HCT116 (cell line): Measurements from ENCODE around the gene EPHA6. TPM values are rescaled to one million over a fixed set of nuclear protein-coding genes. Genes with fewer than 3 reads are reported as not detected.

Experiments
- ATAC-seq: fragments of 200-7000 bp; cut with Tn5 transposase; 2 replicates; pipeline ENCODE4 v1.9.1; 2020; ENCODE audit warnings: mild to moderate bottlenecking, moderate library complexity
- BruUV-seq: library from RNA; stranded (reverse); fragments of 400-500 nt; replicated peaks from 2 replicates; lab custom pipeline; 2021; lab: Mats Ljungman, UMichigan
- CTCF ChIA-PET: fragments of 300-600 bp; sonication (Branson Sonifier 250); formaldehyde crosslinking; loops from one replicate; lab custom pipeline; 2021; ENCODE audit warnings: antibody characterized with exemption; lab: Charles Lee
- POLR2A ChIA-PET: fragments of 300-600, 350-600 bp; sonication (Branson Sonifier 250); formaldehyde crosslinking; loops from one replicate; lab custom pipeline; 2021; ENCODE audit warnings: antibody characterized with exemption; lab: Charles Lee
- RAD21 ChIA-PET, 2 experiments: fragments of 300-600 bp; sonication (Branson Sonifier 250); formaldehyde crosslinking; loops; one replicate each; lab custom pipeline; 2023; ENCODE audit warnings: low total read pairs in 2 of 2; ENCODE audit not compliant: uncharacterized antibody in 2 of 2, unreplicated experiment in 2 of 2, low non-redundant PET in 1 of 2; lab: Charles Lee
- DNase-seq: peaks from one replicate; pipeline ENCODE4 v3.0.0-alpha.2; 2010; ENCODE audit warnings: low read depth, low spot score
- H2AFZ ChIP-seq: fragments of 200-600 bp; shearing (Covaris generic), sonication (generic); 2 replicates; pipeline ENCODE4 v1.6.1; 2017; ENCODE audit warnings: low read depth, mixed run types, mixed read lengths, antibody characterized with exemption, low read length; ENCODE audit not compliant: poor library complexity, severe bottlenecking
- H3K27ac ChIP-seq: 2 replicates; pipeline ENCODE4 v1.5.1; 2012; ENCODE audit warnings: low read depth, low read length
- H3K27me3 ChIP-seq: fragments of 200-600 bp; sonication (generic); 2 replicates; pipeline ENCODE4 v1.6.1; 2016; ENCODE audit warnings: mixed run types, low read length, mixed read lengths; ENCODE audit not compliant: insufficient read depth
- H3K36me3 ChIP-seq, 2 experiments: fragments of 200-500 bp in 1 of 2; fragments of 200-600 bp in 1 of 2; sonication (Bioruptor generic) in 1 of 2; sonication (generic) in 1 of 2; 2 replicates each; pipeline versions ENCODE4 v1.5.1 to v1.6.1; 2014 to 2016; ENCODE audit warnings: low read length in 2 of 2, inconsistent platforms in 1 of 2, mixed read lengths in 1 of 2, mixed run types in 1 of 2; ENCODE audit not compliant: insufficient read depth in 2 of 2, control insufficient read depth in 1 of 2
- H3K4me1 ChIP-seq, 2 experiments: fragments of 200-600 bp in 1 of 2; sonication (generic) in 1 of 2; 2 replicates each; pipeline versions ENCODE4 v1.5.1 to v1.6.1; 2012 to 2017; ENCODE audit warnings: low read length in 2 of 2, inconsistent platforms in 1 of 2, mild to moderate bottlenecking in 1 of 2, mixed read lengths in 1 of 2, mixed run types in 1 of 2, moderate library complexity in 1 of 2; ENCODE audit not compliant: insufficient read depth in 2 of 2, control insufficient read depth in 1 of 2
- H3K4me2 ChIP-seq: fragments of 200-600 bp; sonication (generic); 2 replicates; pipeline ENCODE4 v1.6.1; 2017; ENCODE audit warnings: mixed run types, low read length, mixed read lengths
- H3K4me3 ChIP-seq, 2 experiments: fragments of 200-600 bp in 1 of 2; sonication (generic) in 1 of 2; replicated peaks in 1 of 2; 2 replicates each; pipeline ENCODE4 v1.5.1; 2011 to 2016; ENCODE audit warnings: low read length in 2 of 2, control low read depth in 1 of 2, low read depth in 1 of 2, mild to moderate bottlenecking in 1 of 2, mixed read lengths in 1 of 2, mixed run types in 1 of 2
- H3K79me2 ChIP-seq: fragments of 200-600 bp; sonication (generic); 2 replicates; pipeline ENCODE4 v1.6.1; 2017; ENCODE audit warnings: mild to moderate bottlenecking, mixed run types, low read length, moderate library complexity, mixed read lengths; ENCODE audit not compliant: insufficient read depth
- H3K9ac ChIP-seq: fragments of 200-600 bp; sonication (generic); 2 replicates; pipeline ENCODE4 v1.6.1; 2016; ENCODE audit warnings: low read length, mixed read lengths
- H3K9me2 ChIP-seq: fragments of 200-600 bp; sonication (generic), shearing (Covaris generic); 2 replicates; pipeline ENCODE4 v1.6.1; 2017; ENCODE audit warnings: mixed run types, mild to moderate bottlenecking, moderate library complexity; ENCODE audit not compliant: insufficient read depth
- H3K9me3 ChIP-seq, 2 experiments: fragments of 200-500 bp in 1 of 2; fragments of 200-600 bp in 1 of 2; sonication (Bioruptor generic) in 1 of 2; sonication (generic) in 1 of 2; 2 replicates each; pipeline ENCODE4 v1.6.1; 2014 to 2017; ENCODE audit warnings: low read length in 2 of 2, mixed read lengths in 2 of 2, inconsistent platforms in 1 of 2, low read depth in 1 of 2, mild to moderate bottlenecking in 1 of 2, mixed run types in 1 of 2, moderate library complexity in 1 of 2; ENCODE audit not compliant: control insufficient read depth in 1 of 2, insufficient read depth in 1 of 2
- H4K20me1 ChIP-seq: fragments of 200-600 bp; sonication (generic), shearing (Covaris generic); 2 replicates; pipeline ENCODE4 v1.6.1; 2017; ENCODE audit warnings: mixed run types, mild to moderate bottlenecking, moderate library complexity; ENCODE audit not compliant: insufficient read depth
- CBX3 ChIP-seq: IDR thresholded peaks from 2 replicates; pipeline ENCODE4 v1.6.1; 2012; ENCODE audit warnings: low read depth
- EZH2 ChIP-seq: fragments of 200-600 bp; sonication (generic); IDR thresholded peaks from 2 replicates; pipeline ENCODE4 v1.6.1; 2017; ENCODE audit warnings: antibody characterized with exemption, mixed run types
- RAD21 ChIP-seq: IDR thresholded peaks from 2 replicates; pipeline ENCODE4 v1.6.1; 2012; ENCODE audit warnings: low read depth, mild to moderate bottlenecking
- SRF ChIP-seq: IDR thresholded peaks from 2 replicates; pipeline ENCODE4 v1.6.1; 2012; ENCODE audit warnings: low read depth
- ZNF274 ChIP-seq: fragments of 200-500 bp; sonication (Bioruptor generic); IDR thresholded peaks from 2 replicates; pipeline ENCODE4 v1.6.1; 2014; ENCODE audit warnings: mild to moderate bottlenecking, low read depth, low read length, inconsistent platforms
- intact Hi-C: fragments of 100-400 bp; cut with micrococcal nuclease; formaldehyde crosslinking; loops from 2 replicates; pipeline ENCODE4 v1.10.0; 2022
- total RNA-seq: library from RNA; stranded (reverse); gene quantifications from one replicate; pipeline ENCODE4 v1.2.1, GENCODE V29; 2021; ENCODE audit not compliant: unreplicated experiment
- TF ChIP-seq, protein P1 (sequence below), 3 experiments: fragments of 200-600 bp in 1 of 3; sonication (generic) in 1 of 3; IDR thresholded peaks in 2 of 3; conservative IDR thresholded peaks in 1 of 3; 2 replicates each; pipeline ENCODE4 v1.5.1; 2012 to 2017; ENCODE audit warnings: low read depth in 2 of 3, low read length in 2 of 3, antibody characterized with exemption in 1 of 3, borderline replicate concordance in 1 of 3, control low read depth in 1 of 3, mild to moderate bottlenecking in 1 of 3, mixed read lengths in 1 of 3, mixed run types in 1 of 3, moderate library complexity in 1 of 3; ENCODE audit not compliant: insufficient read depth in 1 of 3
- TF ChIP-seq, protein P2 (sequence below): IDR thresholded peaks from 2 replicates; pipeline ENCODE4 v1.6.1; 2012

Gene EPHA6
- total RNA-seq, 1 experiment from 2014 or later, result not detected

DNA sequence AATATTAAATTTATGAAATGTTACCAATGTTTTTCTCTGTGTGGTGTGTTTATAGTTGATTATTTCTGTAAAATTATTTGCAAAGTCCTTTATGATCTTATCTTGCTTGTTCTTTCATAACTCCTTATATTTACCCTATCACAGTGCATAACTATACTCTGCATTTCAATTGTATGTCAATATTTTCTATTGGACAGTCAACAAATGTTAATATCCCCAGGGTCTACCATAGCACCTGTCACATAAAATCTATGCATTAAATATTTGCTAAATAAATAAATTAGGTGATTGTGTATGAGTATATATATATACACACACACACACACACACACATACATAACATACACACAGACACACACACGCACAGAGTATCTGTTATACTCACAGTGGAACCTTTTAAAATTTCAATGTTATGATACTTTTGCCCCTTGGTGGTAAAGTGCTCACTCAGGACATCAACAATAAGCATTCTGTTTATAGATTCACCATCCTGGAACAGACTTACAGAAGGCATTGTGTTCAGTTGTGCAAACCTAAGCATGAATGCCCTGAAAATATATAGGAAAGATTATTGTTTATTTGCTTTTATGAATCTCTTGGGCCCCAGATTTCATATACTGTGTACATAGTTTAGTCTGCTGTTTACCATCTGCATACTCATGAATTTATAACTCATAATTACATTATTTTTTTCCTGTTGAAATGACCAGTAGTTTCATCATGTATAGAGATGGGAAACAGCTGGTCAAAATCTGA, 443.7 kb downstream of the EPHA6 start:
- ATAC-seq, result no peak
- Histone ChIP-seq H3K36me3 (no peaks in the 10 kb centered on the region; a peak in 1 of 4 replicates), H3K4me1 (no peaks in the 10 kb centered on the region), H3K9ac (no peak overlapping the region), H3K79me2 (no peaks in the 10 kb centered on the region), H3K4me2 (no peak overlapping the region), H3K9me2 (no peaks in the 10 kb centered on the region), H2AFZ (no peak overlapping the region), H3K27ac (no peak overlapping the region), H4K20me1 (no peaks in the 10 kb centered on the region), H3K27me3 (no peaks in the 10 kb centered on the region), H3K4me3 (no peak overlapping the region), H3K9me3 (peaks cover 0 to 7% of the 10 kb centered on the region in 2 experiments; a peak in 2 of 4 replicates)
- intact Hi-C loops, result no loop called here
- DNase-seq, result no peak
- ChIA-PET RAD21 (no interaction called here), POLR2A (no interaction called here), CTCF (no interaction called here)
- no TSS peak for BruUV-seq
- TF ChIP-seq, protein P1, sequence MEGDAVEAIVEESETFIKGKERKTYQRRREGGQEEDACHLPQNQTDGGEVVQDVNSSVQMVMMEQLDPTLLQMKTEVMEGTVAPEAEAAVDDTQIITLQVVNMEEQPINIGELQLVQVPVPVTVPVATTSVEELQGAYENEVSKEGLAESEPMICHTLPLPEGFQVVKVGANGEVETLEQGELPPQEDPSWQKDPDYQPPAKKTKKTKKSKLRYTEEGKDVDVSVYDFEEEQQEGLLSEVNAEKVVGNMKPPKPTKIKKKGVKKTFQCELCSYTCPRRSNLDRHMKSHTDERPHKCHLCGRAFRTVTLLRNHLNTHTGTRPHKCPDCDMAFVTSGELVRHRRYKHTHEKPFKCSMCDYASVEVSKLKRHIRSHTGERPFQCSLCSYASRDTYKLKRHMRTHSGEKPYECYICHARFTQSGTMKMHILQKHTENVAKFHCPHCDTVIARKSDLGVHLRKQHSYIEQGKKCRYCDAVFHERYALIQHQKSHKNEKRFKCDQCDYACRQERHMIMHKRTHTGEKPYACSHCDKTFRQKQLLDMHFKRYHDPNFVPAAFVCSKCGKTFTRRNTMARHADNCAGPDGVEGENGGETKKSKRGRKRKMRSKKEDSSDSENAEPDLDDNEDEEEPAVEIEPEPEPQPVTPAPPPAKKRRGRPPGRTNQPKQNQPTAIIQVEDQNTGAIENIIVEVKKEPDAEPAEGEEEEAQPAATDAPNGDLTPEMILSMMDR (IDR thresholded peaks at IDR 0.05 in 2 of 3, conservative IDR thresholded peaks at IDR 0.05 in 1 of 3; ENCODE audit: borderline replicate concordance in 1 of 3, insufficient read depth in 1 of 3, low read depth in 2 of 3, low read length in 2 of 3), result no peak
- TF ChIP-seq RAD21 (no peak), SRF (no peak), EZH2 (no peak), CBX3 (no peak), ZNF274 (no peak)
- TF ChIP-seq, protein P2, sequence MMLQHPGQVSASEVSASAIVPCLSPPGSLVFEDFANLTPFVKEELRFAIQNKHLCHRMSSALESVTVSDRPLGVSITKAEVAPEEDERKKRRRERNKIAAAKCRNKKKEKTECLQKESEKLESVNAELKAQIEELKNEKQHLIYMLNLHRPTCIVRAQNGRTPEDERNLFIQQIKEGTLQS, result no peak
